GM10847 (cell line): ENCODE results near the gene SLC25A29.

ENCODE experiments used
- POLR2A ChIP-seq: IDR thresholded peaks from 2 replicates; pipeline ENCODE4 v1.6.1; 2011; ENCODE audit not compliant: insufficient read length; ENCODE audit errors: extremely low read depth

Gene SLC25A29

GRCh38 chr14:100292776-100293461 is 13.3 kb downstream of the SLC25A29 start:
- no peak for TF ChIP-seq POLR2A

- TF ChIP-seq POLR2A: no peak
Observed at GRCh38 chr14:100292301-100292775, 13.9 kb downstream of the SLC25A29 start.

GRCh38 chr14:100291305-100292075 is 14.8 kb downstream of the SLC25A29 start:
- TF ChIP-seq POLR2A: no peak

GRCh38 chr14:100290607-100291304 is 15.5 kb downstream of the SLC25A29 start:
- no peak for TF ChIP-seq POLR2A

- TF ChIP-seq POLR2A: no peak
Observed at GRCh38 chr14:100289916-100290606, 16.2 kb downstream of the SLC25A29 start.

GRCh38 chr14:100288382-100289185 is 17.7 kb downstream of the SLC25A29 start:
- TF ChIP-seq POLR2A: no peak

- TF ChIP-seq POLR2A: no peak
Observed at GRCh38 chr14:100287202-100287997, 18.8 kb downstream of the SLC25A29 start.

GRCh38 chr14:100286484-100287191 is 19.6 kb downstream of the SLC25A29 start:
- no peak for TF ChIP-seq POLR2A

GRCh38 chr14:100285913-100286400 is 20.3 kb downstream of the SLC25A29 start:
- no peak for TF ChIP-seq POLR2A

GRCh38 chr14:100285021-100285912 is 21.0 kb downstream of the SLC25A29 start:
- TF ChIP-seq POLR2A: peak; percentile 51

GRCh38 chr14:100283984-100284881 is 22.0 kb downstream of the SLC25A29 start:
- no peak for TF ChIP-seq POLR2A
